ENCODE measurements around the gene SLC22A23.
"Not testable (repeated sequence)": the region's sequence is repeated elsewhere in the genome, so short reads cannot be mapped to it uniquely, and the experiment has no call there.

Gene SLC22A23

GRCh38 chr6:3386374-3386857 is 70.4 kb downstream of the SLC22A23 start:
- no peak for DNase-seq (ENCODE audit: extremely low read depth, low read depth)
- no peak overlapping the region for H3K4me3 ChIP-seq (replicated peaks; ENCODE audit: low read depth, low read length)
- TF ChIP-seq CTCF (IDR thresholded peaks at IDR 0.05; ENCODE audit: low read depth, low read length, missing control alignments) = no peak

- no peak for TF ChIP-seq CTCF (IDR thresholded peaks at IDR 0.05; ENCODE audit: low read depth, low read length, missing control alignments)
- H3K4me3 ChIP-seq (replicated peaks; ENCODE audit: low read depth, low read length) = no peak overlapping the region
- no peak for DNase-seq (ENCODE audit: extremely low read depth, low read depth)
Measured at GRCh38 chr6:3385660-3386151, 71.1 kb downstream of the SLC22A23 start.

GRCh38 chr6:3385181-3385580 is 71.7 kb downstream of the SLC22A23 start:
- not testable (repeated sequence) for DNase-seq (ENCODE audit: extremely low read depth, low read depth); H3K4me3 ChIP-seq (replicated peaks; ENCODE audit: low read depth, low read length)

GRCh38 chr6:3384241-3385143 is 72.4 kb downstream of the SLC22A23 start:
- H3K4me3 ChIP-seq (replicated peaks; ENCODE audit: low read depth, low read length) = no peak overlapping the region
- TF ChIP-seq CTCF (IDR thresholded peaks at IDR 0.05; ENCODE audit: low read depth, low read length, missing control alignments) = no peak
- DNase-seq (ENCODE audit: extremely low read depth, low read depth) = no peak

GRCh38 chr6:3383525-3383924 is 73.3 kb downstream of the SLC22A23 start:
- no peak overlapping the region for H3K4me3 ChIP-seq (replicated peaks; ENCODE audit: low read depth, low read length)
- no peak for TF ChIP-seq CTCF (IDR thresholded peaks at IDR 0.05; ENCODE audit: low read depth, low read length, missing control alignments)
- DNase-seq (ENCODE audit: extremely low read depth, low read depth) = no peak

GRCh38 chr6:3382326-3383279 is 74.2 kb downstream of the SLC22A23 start:
- no peak for TF ChIP-seq CTCF (IDR thresholded peaks at IDR 0.05; ENCODE audit: low read depth, low read length, missing control alignments)
- no peak overlapping the region for H3K4me3 ChIP-seq (replicated peaks; ENCODE audit: low read depth, low read length)
- DNase-seq (ENCODE audit: extremely low read depth, low read depth) = no peak

Measured in HFF-Myc (cell line).